GM20000 (cell line): ENCODE measurements around the gene GAS2L1.
"Not testable (repeated sequence)": the region's sequence is repeated elsewhere in the genome, so short reads cannot be mapped to it uniquely, and the experiment has no call there.

Experiments used
- DNase-seq: peaks from one replicate; pipeline ENCODE4 v3.0.0; 2012; ENCODE audit warnings: low spot score
- CTCF ChIP-seq: IDR thresholded peaks from 2 replicates; pipeline ENCODE4 v1.5.1; 2012; ENCODE audit warnings: mild to moderate bottlenecking, control low read depth; ENCODE audit errors: extremely low read depth, missing control alignments

The GAS2L1 gene

GRCh38 chr22:29343313-29343805, 36.9 kb downstream of the GAS2L1 start:
- DNase-seq, result no peak
- no peak for TF ChIP-seq CTCF

GRCh38 chr22:29344137-29344536, 37.7 kb downstream of the GAS2L1 start:
- no peak for DNase-seq
- no peak for TF ChIP-seq CTCF

GRCh38 chr22:29344889-29345288, 38.4 kb downstream of the GAS2L1 start:
- not testable (repeated sequence) for DNase-seq

GRCh38 chr22:29345932-29346331, 39.5 kb downstream of the GAS2L1 start:
- no peak for DNase-seq
- TF ChIP-seq CTCF, result no peak

GRCh38 chr22:29346659-29347058, 40.2 kb downstream of the GAS2L1 start:
- no peak for TF ChIP-seq CTCF
- no peak for DNase-seq

GRCh38 chr22:29348041-29348440, 41.6 kb downstream of the GAS2L1 start:
- DNase-seq, result no peak
- no peak for TF ChIP-seq CTCF

- no peak for DNase-seq
- no peak for TF ChIP-seq CTCF
Measured at GRCh38 chr22:29348956-29349355, 42.5 kb downstream of the GAS2L1 start.

- DNase-seq, result no peak
- no peak for TF ChIP-seq CTCF
Measured at GRCh38 chr22:29351042-29351441, 44.6 kb downstream of the GAS2L1 start.
